ENCODE measurements around the gene FLYWCH1.
"Not testable (repeated sequence)": the region's sequence is repeated elsewhere in the genome, so short reads cannot be mapped to it uniquely, and the experiment has no call there.

GRCh38 chr16:2928151-2928550 lies 16.4 kb downstream of the FLYWCH1 start:
- TF ChIP-seq TAF1 (IDR thresholded peaks at IDR 0.05; ENCODE audit: borderline replicate concordance, low read depth, low read length); POLR2A (IDR thresholded peaks at IDR 0.05; ENCODE audit: low read depth, low read length); POLR2AphosphoS5 (IDR thresholded peaks at IDR 0.05; ENCODE audit: low read depth, low read length): not testable (repeated sequence)

Data from GM12892 (cell line).